ENCODE data around the gene POLR3H. TPM values are rescaled to one million over a fixed set of nuclear protein-coding genes. Genes with fewer than 3 reads are reported as not detected.
"Not testable (repeated sequence)": the region's sequence is repeated elsewhere in the genome, so short reads cannot be mapped to it uniquely, and the experiment has no call there.

Gene POLR3H
- 47.2 and 53.1 TPM in 2 replicates for total RNA-seq (2014; rRNA removed; shearing (Covaris generic); ENCODE audit: low replicate concordance)

GRCh38 chr22:41543854-41544670 is at the start of gene POLR3H:
TSS of gene POLR3H (minus strand) at chr22:41544470. CDS start at chr22:41544101, 369 bp downstream.
- H3K36me3 ChIP-seq, result peaks cover 29% of the 10 kb centered on the region
- DNase-seq, result peak; percentile 98
- no peaks in the 10 kb centered on the region for H3K9me3 ChIP-seq
- no peaks in the 10 kb centered on the region for H3K27me3 ChIP-seq
- H3K4me3 ChIP-seq, result peak within 1 kb of the TSS; percentile 90

GRCh38 chr22:41593336-41593960 is 49.2 kb upstream of the POLR3H start:
- not testable (repeated sequence) for H3K36me3 ChIP-seq, H3K27me3 ChIP-seq, H3K9me3 ChIP-seq, H3K4me3 ChIP-seq, DNase-seq

GRCh38 chr22:41589391-41590241 is 45.3 kb upstream of the POLR3H start, which contains the start of gene PMM1:
TSS of gene PMM1 (minus strand) at chr22:41589840. CDS start at chr22:41589805, 35 bp downstream.
- DNase-seq, result peak; percentile 99
- H3K27me3 ChIP-seq, result no peaks in the 10 kb centered on the region
- H3K9me3 ChIP-seq, result no peaks in the 10 kb centered on the region
- no peaks in the 10 kb centered on the region; the same call in 1 of the 2 replicates for H3K36me3 ChIP-seq
- peak within 1 kb of the TSS; percentile 89 for H3K4me3 ChIP-seq

GRCh38 chr22:41587347-41587723 is 43.1 kb upstream of the POLR3H start:
- no peaks in the 10 kb centered on the region for H3K27me3 ChIP-seq
- H3K36me3 ChIP-seq, result peaks cover 4% of the 10 kb centered on the region
- DNase-seq, result no peak
- H3K4me3 ChIP-seq, result no peak overlapping the region
- no peaks in the 10 kb centered on the region for H3K9me3 ChIP-seq

- no peaks in the 10 kb centered on the region for H3K9me3 ChIP-seq
- H3K4me3 ChIP-seq, result no peak overlapping the region
- no peak for DNase-seq
- H3K27me3 ChIP-seq, result no peaks in the 10 kb centered on the region
- H3K36me3 ChIP-seq, result peaks cover 4% of the 10 kb centered on the region
Observed at GRCh38 chr22:41585898-41586297, 41.6 kb upstream of the POLR3H start.

GRCh38 chr22:41584881-41585280 is 40.6 kb upstream of the POLR3H start:
- H3K27me3 ChIP-seq, result no peaks in the 10 kb centered on the region
- peaks cover 9% of the 10 kb centered on the region for H3K36me3 ChIP-seq
- DNase-seq, result no peak
- H3K4me3 ChIP-seq, result no peak overlapping the region
- no peaks in the 10 kb centered on the region for H3K9me3 ChIP-seq

GRCh38 chr22:41582694-41583093 is 38.4 kb upstream of the POLR3H start:
- H3K4me3 ChIP-seq, result no peak overlapping the region
- no peaks in the 10 kb centered on the region for H3K9me3 ChIP-seq
- H3K27me3 ChIP-seq, result no peaks in the 10 kb centered on the region
- H3K36me3 ChIP-seq, result peaks cover 9% of the 10 kb centered on the region
- no peak for DNase-seq

- no peaks in the 10 kb centered on the region for H3K27me3 ChIP-seq
- no peaks in the 10 kb centered on the region for H3K9me3 ChIP-seq
- no peak overlapping the region for H3K4me3 ChIP-seq
- no peak for DNase-seq
- peaks cover 18% of the 10 kb centered on the region for H3K36me3 ChIP-seq
Observed at GRCh38 chr22:41579997-41580355, 35.7 kb upstream of the POLR3H start.

GRCh38 chr22:41579297-41579996 is 35.2 kb upstream of the POLR3H start:
- H3K9me3 ChIP-seq, result no peaks in the 10 kb centered on the region
- H3K36me3 ChIP-seq, result peaks cover 18% of the 10 kb centered on the region
- H3K27me3 ChIP-seq, result no peaks in the 10 kb centered on the region
- DNase-seq, result no peak
- H3K4me3 ChIP-seq, result no peak overlapping the region

GRCh38 chr22:41578818-41579217 is 34.5 kb upstream of the POLR3H start:
- DNase-seq, result no peak
- H3K27me3 ChIP-seq, result no peaks in the 10 kb centered on the region
- no peaks in the 10 kb centered on the region for H3K9me3 ChIP-seq
- peaks cover 18% of the 10 kb centered on the region for H3K36me3 ChIP-seq
- H3K4me3 ChIP-seq, result no peak overlapping the region

- H3K4me3 ChIP-seq, result no peak overlapping the region
- H3K27me3 ChIP-seq, result no peaks in the 10 kb centered on the region
- H3K9me3 ChIP-seq, result no peaks in the 10 kb centered on the region
- DNase-seq, result no peak
- H3K36me3 ChIP-seq, result peaks cover 14% of the 10 kb centered on the region
Observed at GRCh38 chr22:41578114-41578513, 33.8 kb upstream of the POLR3H start.

- peaks cover 14% of the 10 kb centered on the region for H3K36me3 ChIP-seq
- peak; percentile 33 for DNase-seq
- H3K9me3 ChIP-seq, result no peaks in the 10 kb centered on the region
- no peak overlapping the region for H3K4me3 ChIP-seq
- H3K27me3 ChIP-seq, result no peaks in the 10 kb centered on the region
Observed at GRCh38 chr22:41576877-41577276, 32.6 kb upstream of the POLR3H start.

GRCh38 chr22:41575533-41575932 is 31.3 kb upstream of the POLR3H start:
- no peak for DNase-seq
- no peak overlapping the region for H3K4me3 ChIP-seq
- peaks cover 14% of the 10 kb centered on the region for H3K36me3 ChIP-seq

GRCh38 chr22:41574847-41575381 is 30.6 kb upstream of the POLR3H start:
- no peak for DNase-seq
- Histone ChIP-seq H3K4me3 (no peak overlapping the region), H3K27me3 (no peaks in the 10 kb centered on the region), H3K36me3 (peaks cover 9% of the 10 kb centered on the region), H3K9me3 (no peaks in the 10 kb centered on the region)

More at GRCh38 chr22:41575533-41575932, 31.3 kb upstream of the POLR3H start:
- Histone ChIP-seq H3K27me3 (no peaks in the 10 kb centered on the region), H3K9me3 (no peaks in the 10 kb centered on the region)

- H3K4me3 ChIP-seq, result no peak overlapping the region
- no peaks in the 10 kb centered on the region for H3K9me3 ChIP-seq
- no peak for DNase-seq
- peaks cover 9% of the 10 kb centered on the region; the same call in 1 of the 2 replicates for H3K36me3 ChIP-seq
- no peaks in the 10 kb centered on the region for H3K27me3 ChIP-seq
Observed at GRCh38 chr22:41573677-41574076, 29.4 kb upstream of the POLR3H start.

GRCh38 chr22:41572305-41572704 is 28.0 kb upstream of the POLR3H start:
- H3K27me3 ChIP-seq, H3K9me3 ChIP-seq, H3K36me3 ChIP-seq, H3K4me3 ChIP-seq, DNase-seq: not testable (repeated sequence)

Measured in MG63 (cell line).